IMR-90 (cell line): ENCODE results near the gene HBM.

Source experiments
- CEBPB ChIP-seq: IDR thresholded peaks from 2 replicates; pipeline ENCODE4 v1.6.1; 2012; ENCODE audit warnings: low read depth, low read length, improper control_type of control experiment
- MXI1 ChIP-seq: IDR thresholded peaks from 2 replicates; pipeline ENCODE4 v1.6.1; 2012; ENCODE audit warnings: low read depth, mild to moderate bottlenecking, low read length, moderate library complexity, borderline replicate concordance
- POLR2A ChIP-seq: IDR thresholded peaks from 2 replicates; pipeline ENCODE4 v1.6.1; 2012; ENCODE audit warnings: mild to moderate bottlenecking, low read depth, low read length
- RAD21 ChIP-seq: IDR thresholded peaks from 2 replicates; pipeline ENCODE4 v1.6.1; 2012; ENCODE audit warnings: low read length, improper control_type of control experiment
- SMC3 ChIP-seq: fragments of 150-350 bp; IDR thresholded peaks from 2 replicates; pipeline ENCODE4 v1.6.1; 2016; ENCODE audit warnings: low read depth, mild to moderate bottlenecking, antibody characterized with exemption, low read length, moderate library complexity
- TF ChIP-seq, protein P1 (sequence below): fragments of 150-350 bp; IDR thresholded peaks from 2 replicates; pipeline ENCODE4 v1.6.1; 2016; ENCODE audit warnings: low read depth, mild to moderate bottlenecking, low read length, moderate library complexity, borderline replicate concordance
- TF ChIP-seq, protein P2 (sequence below): conservative IDR thresholded peaks from 2 replicates; pipeline ENCODE4 v1.5.1; 2012; ENCODE audit warnings: mild to moderate bottlenecking, low read depth, low read length, improper control_type of control experiment

DNA sequence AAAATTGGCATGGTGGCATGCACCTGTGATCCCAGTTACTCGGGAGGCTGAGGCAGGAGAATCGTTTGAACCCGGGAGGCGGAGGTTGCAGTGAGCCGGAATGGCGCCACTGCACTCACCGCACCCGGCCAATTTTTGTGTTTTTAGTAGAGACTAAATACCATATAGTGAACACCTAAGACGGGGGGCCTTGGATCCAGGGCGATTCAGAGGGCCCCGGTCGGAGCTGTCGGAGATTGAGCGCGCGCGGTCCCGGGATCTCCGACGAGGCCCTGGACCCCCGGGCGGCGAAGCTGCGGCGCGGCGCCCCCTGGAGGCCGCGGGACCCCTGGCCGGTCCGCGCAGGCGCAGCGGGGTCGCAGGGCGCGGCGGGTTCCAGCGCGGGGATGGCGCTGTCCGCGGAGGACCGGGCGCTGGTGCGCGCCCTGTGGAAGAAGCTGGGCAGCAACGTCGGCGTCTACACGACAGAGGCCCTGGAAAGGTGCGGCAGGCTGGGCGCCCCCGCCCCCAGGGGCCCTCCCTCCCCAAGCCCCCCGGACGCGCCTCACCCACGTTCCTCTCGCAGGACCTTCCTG lies 14.4 kb downstream of the HBM start, which contains the start of gene HBQ1:
- TF ChIP-seq SMC3 (peak; percentile 46), POLR2A (no peak), RAD21 (peak; percentile 51), MXI1 (no peak), CEBPB (no peak)
- TF ChIP-seq, protein P1, sequence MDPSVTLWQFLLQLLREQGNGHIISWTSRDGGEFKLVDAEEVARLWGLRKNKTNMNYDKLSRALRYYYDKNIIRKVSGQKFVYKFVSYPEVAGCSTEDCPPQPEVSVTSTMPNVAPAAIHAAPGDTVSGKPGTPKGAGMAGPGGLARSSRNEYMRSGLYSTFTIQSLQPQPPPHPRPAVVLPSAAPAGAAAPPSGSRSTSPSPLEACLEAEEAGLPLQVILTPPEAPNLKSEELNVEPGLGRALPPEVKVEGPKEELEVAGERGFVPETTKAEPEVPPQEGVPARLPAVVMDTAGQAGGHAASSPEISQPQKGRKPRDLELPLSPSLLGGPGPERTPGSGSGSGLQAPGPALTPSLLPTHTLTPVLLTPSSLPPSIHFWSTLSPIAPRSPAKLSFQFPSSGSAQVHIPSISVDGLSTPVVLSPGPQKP = no peak
- TF ChIP-seq, protein P2, sequence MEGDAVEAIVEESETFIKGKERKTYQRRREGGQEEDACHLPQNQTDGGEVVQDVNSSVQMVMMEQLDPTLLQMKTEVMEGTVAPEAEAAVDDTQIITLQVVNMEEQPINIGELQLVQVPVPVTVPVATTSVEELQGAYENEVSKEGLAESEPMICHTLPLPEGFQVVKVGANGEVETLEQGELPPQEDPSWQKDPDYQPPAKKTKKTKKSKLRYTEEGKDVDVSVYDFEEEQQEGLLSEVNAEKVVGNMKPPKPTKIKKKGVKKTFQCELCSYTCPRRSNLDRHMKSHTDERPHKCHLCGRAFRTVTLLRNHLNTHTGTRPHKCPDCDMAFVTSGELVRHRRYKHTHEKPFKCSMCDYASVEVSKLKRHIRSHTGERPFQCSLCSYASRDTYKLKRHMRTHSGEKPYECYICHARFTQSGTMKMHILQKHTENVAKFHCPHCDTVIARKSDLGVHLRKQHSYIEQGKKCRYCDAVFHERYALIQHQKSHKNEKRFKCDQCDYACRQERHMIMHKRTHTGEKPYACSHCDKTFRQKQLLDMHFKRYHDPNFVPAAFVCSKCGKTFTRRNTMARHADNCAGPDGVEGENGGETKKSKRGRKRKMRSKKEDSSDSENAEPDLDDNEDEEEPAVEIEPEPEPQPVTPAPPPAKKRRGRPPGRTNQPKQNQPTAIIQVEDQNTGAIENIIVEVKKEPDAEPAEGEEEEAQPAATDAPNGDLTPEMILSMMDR = peak; percentile 71
